ENCODE data around the gene POLD4.

Gene POLD4

DNA sequence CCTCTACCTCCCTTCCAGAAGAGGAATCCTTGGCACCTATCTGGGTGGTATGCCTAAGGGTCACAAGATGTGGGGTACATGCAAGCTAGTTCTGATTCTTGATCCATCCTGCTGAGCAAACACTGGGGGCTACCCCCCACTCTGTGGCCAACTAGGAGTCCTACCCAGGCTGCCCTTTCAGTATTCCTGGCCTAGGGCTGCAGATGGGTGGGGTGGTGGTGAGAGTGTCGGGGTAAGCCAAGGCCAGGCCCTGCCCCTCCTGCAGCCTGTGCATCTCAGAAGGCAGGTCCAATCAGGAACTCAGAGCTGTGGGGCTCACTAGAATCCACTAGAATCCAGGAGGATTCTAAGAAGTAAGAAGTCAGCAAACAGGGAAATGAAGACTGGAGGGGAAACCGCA lies 39.1 kb downstream of the POLD4 start:
- TF ChIP-seq, protein P1, sequence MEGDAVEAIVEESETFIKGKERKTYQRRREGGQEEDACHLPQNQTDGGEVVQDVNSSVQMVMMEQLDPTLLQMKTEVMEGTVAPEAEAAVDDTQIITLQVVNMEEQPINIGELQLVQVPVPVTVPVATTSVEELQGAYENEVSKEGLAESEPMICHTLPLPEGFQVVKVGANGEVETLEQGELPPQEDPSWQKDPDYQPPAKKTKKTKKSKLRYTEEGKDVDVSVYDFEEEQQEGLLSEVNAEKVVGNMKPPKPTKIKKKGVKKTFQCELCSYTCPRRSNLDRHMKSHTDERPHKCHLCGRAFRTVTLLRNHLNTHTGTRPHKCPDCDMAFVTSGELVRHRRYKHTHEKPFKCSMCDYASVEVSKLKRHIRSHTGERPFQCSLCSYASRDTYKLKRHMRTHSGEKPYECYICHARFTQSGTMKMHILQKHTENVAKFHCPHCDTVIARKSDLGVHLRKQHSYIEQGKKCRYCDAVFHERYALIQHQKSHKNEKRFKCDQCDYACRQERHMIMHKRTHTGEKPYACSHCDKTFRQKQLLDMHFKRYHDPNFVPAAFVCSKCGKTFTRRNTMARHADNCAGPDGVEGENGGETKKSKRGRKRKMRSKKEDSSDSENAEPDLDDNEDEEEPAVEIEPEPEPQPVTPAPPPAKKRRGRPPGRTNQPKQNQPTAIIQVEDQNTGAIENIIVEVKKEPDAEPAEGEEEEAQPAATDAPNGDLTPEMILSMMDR (IDR thresholded peaks at IDR 0.05; ENCODE audit: extremely low read depth, missing control alignments) = no peak
- DNase-seq (ENCODE audit: low spot score) = peak; percentile 2

DNA sequence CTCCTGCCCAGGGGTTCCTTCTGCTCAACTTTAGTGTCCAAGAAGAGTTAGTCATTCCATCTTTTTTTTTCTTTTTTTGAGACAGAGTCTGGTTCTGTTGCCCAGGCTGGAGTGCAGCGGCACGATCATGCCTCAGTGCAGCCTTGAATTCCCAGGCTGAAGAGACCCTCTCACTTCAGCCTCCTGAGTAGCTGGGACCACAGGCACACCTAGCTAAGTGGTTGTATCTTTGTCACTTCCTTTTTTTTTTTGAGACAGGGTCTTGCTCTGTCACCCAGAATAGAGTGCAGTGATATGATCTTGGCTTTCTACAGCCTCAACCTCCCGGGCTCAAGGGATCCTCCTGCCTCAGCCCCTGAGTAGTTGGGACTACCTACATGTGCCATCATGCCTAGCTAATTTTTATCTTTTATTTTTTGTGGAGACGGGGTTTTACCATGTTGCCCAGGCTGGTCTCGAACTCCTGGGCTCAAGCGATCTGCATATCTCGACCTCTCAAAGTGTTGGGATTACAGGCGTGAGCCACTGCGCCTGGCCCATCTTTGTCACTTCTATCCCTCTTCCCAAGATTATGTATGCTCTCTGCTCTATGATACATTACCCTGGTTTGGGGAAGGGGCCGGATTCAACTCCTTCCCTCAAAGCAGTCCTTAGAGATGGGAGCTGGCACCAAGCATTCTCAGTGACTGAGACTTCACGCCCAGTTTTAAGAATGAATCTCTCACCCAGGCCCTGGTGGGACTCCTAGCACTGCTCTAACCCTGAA lies 40.0 kb downstream of the POLD4 start:
- no peak for DNase-seq (ENCODE audit: low spot score)
- TF ChIP-seq, protein P1 (IDR thresholded peaks at IDR 0.05; ENCODE audit: extremely low read depth, missing control alignments) = no peak

GRCh38 chr11:67312187-67313021 lies 40.9 kb downstream of the POLD4 start:
- DNase-seq (ENCODE audit: low spot score) = no peak
- TF ChIP-seq, protein P1 (IDR thresholded peaks at IDR 0.05; ENCODE audit: extremely low read depth, missing control alignments) = no peak

DNA sequence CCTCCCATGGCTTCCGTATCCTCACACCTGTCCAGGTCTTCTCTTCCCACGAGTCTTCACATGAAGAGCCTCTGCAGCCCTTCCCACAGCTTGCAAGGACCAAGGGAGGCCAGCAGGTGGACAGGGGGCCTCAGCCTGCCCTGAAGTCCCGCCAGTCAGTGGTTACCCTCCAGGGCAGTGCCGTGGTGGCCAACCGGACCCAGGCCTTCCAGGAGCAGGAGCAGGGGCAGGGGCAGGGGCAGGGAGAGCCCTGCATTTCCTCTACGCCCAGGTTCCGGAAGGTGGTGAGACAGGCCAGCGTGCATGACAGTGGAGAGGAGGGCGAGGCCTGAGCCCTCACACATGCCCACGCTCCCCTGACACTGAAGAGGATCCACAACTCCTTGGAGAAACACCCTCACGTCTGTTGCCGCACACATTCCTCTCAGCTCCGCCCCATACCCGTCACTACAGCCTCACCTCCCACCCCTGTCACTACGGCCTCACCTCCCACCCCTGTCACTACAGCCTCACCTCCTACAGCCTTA lies 41.7 kb downstream of the POLD4 start:
- no peak for DNase-seq (ENCODE audit: low spot score)
- TF ChIP-seq, protein P1 (IDR thresholded peaks at IDR 0.05; ENCODE audit: extremely low read depth, missing control alignments) = no peak

DNA sequence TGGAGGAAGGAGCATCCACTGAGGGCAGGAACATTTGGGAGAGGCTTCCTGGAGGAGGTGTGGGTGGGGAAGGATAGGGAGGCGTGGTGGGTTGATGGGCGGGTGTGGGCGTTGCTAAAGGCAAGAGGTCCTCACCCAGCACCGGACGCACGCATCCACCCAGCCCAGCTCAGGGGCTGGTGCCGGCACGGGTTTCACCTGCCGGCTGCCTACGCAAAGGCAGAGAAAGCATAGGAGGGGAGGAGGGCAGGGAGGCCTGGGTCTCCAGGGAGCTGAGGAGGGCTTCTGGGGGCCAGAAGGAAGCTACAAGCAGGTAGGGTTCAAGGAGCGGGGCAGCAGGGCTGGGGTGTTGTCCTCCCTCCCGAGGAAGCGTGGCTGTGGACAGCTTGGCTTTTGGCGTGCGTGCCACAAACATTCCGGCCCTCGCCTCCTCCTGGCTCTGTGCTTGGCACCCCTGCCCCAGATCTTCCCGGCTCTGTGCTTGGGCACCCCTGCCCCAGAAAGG lies 42.2 kb downstream of the POLD4 start:
- DNase-seq (ENCODE audit: low spot score) = no peak
- TF ChIP-seq, protein P1 (IDR thresholded peaks at IDR 0.05; ENCODE audit: extremely low read depth, missing control alignments) = no peak

GRCh38 chr11:67310246-67311050 lies 42.9 kb downstream of the POLD4 start:
- DNase-seq (ENCODE audit: low spot score) = no peak
- TF ChIP-seq, protein P1 (IDR thresholded peaks at IDR 0.05; ENCODE audit: extremely low read depth, missing control alignments) = no peak

All from GM20000 (cell line).